ENCODE results near the gene CNDP2. TPM values are rescaled to one million over a fixed set of nuclear protein-coding genes. Genes with fewer than 3 reads are reported as not detected.
"Not testable (repeated sequence)": the region's sequence is repeated elsewhere in the genome, so short reads cannot be mapped to it uniquely, and the experiment has no call there.

The CNDP2 gene
- total and polyA plus RNA-seq, 8 donors, result 65.7 to 196 (median 94.4) TPM

DNA sequence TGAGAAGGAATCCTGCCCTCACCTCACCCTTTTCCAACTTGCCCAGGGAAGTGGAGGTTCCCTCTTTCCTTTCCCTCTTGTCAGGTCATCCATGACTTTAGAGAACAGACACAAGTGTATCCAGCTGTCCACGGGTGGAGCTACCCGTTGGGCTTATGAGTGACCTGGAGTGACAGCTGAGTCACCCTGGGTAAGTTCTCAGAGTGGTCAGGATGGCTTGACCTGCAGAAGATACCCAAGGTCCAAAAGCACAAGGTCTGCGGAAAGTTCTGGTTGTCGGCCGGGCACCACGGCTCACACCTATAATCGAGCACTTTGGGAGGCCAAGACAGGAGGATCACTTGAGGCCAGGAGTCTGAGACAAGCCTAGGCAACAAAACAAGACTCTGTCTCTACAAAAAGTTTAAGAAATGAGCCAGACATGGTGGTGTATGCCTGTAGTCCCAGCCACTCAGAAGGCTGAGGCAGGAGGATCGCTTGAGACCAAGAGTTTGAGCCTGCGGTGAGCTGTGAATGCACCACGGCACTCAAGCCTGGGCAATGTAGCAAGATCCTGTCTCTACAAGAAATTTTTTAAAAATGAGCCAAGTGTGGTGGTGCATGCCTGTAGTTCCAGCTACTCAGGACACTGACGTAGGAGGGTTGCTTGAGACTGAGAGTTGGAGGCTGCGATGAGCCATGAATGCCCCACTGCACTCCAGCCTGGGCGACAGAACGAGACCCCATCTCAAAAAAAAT, 24.1 kb downstream of the CNDP2 start:
- H3K4me3 ChIP-seq, result no peak overlapping the region
- no peaks in the 10 kb centered on the region for H3K27me3 ChIP-seq
- TF ChIP-seq, protein P1, sequence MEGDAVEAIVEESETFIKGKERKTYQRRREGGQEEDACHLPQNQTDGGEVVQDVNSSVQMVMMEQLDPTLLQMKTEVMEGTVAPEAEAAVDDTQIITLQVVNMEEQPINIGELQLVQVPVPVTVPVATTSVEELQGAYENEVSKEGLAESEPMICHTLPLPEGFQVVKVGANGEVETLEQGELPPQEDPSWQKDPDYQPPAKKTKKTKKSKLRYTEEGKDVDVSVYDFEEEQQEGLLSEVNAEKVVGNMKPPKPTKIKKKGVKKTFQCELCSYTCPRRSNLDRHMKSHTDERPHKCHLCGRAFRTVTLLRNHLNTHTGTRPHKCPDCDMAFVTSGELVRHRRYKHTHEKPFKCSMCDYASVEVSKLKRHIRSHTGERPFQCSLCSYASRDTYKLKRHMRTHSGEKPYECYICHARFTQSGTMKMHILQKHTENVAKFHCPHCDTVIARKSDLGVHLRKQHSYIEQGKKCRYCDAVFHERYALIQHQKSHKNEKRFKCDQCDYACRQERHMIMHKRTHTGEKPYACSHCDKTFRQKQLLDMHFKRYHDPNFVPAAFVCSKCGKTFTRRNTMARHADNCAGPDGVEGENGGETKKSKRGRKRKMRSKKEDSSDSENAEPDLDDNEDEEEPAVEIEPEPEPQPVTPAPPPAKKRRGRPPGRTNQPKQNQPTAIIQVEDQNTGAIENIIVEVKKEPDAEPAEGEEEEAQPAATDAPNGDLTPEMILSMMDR (IDR thresholded peaks at IDR 0.05), result no peak
- H3K27ac ChIP-seq, result no peak overlapping the region
- WGBS, 2 donors, result 90 to 91% methylated on average over 14 of the region's 14 CpGs
- peaks cover 8 to 55% (median 25%) of the 10 kb centered on the region in 3 donors for H3K36me3 ChIP-seq
- no peaks in the 10 kb centered on the region for H3K9me3 ChIP-seq
- intact Hi-C loops (cut with DNase I), result no loop called here
- ATAC-seq (no peak), DNase-seq (peak in 1 of 6 donors; percentile 1), FAIRE-seq (no peak)
- H3K4me1 ChIP-seq, result peaks cover 0 to 7% (median 0%) of the 10 kb centered on the region in 3 donors

DNA sequence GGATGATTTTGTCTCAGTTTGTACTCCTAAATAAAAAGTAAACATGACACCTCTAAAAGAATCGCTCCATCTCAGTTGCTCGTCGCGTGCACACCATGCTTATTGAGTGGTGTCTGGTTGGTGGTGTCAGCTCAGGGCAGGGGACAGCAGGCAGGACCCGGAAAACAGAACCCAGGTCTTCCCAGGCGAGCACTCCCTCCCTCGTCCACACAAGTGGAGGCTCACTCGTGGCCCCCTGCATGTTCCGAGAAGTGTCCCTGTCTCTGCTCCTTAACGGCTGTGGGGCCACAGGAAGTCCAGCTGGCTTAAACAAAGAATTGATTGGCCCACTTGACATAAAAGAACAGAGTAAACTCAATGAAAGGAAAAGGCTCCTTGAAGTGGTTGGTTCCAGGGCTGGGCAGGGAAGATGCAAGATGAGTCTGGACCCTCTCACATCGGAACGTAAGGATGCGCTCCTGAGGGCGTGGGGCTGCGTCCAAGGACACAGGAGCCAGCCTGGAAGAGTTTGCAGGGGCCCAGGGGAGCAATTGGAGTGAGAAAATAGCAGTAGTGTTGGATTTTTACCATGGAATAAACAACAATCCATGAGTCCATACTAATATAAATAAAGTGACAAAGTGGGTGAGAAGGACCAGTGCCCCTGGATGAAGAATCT, 25.0 kb downstream of the CNDP2 start:
- FAIRE-seq (no peak), ATAC-seq (no peak), DNase-seq (peak in 1 of 6 donors; percentile 1)
- H3K27me3 ChIP-seq, result no peaks in the 10 kb centered on the region
- 95 to 97% methylated on average over 15 of the region's 15 CpGs for WGBS, 2 donors
- H3K36me3 ChIP-seq, result peaks cover 8 to 46% (median 25%) of the 10 kb centered on the region in 3 donors
- peaks cover 0 to 7% (median 7%) of the 10 kb centered on the region in 3 donors for H3K4me1 ChIP-seq
- intact Hi-C loops (cut with DNase I), result no loop called here
- no peak overlapping the region for H3K4me3 ChIP-seq
- H3K9me3 ChIP-seq, result no peaks in the 10 kb centered on the region
- H3K27ac ChIP-seq, result no peak overlapping the region
- TF ChIP-seq, protein P1 (IDR thresholded peaks at IDR 0.05), result no peak

DNA sequence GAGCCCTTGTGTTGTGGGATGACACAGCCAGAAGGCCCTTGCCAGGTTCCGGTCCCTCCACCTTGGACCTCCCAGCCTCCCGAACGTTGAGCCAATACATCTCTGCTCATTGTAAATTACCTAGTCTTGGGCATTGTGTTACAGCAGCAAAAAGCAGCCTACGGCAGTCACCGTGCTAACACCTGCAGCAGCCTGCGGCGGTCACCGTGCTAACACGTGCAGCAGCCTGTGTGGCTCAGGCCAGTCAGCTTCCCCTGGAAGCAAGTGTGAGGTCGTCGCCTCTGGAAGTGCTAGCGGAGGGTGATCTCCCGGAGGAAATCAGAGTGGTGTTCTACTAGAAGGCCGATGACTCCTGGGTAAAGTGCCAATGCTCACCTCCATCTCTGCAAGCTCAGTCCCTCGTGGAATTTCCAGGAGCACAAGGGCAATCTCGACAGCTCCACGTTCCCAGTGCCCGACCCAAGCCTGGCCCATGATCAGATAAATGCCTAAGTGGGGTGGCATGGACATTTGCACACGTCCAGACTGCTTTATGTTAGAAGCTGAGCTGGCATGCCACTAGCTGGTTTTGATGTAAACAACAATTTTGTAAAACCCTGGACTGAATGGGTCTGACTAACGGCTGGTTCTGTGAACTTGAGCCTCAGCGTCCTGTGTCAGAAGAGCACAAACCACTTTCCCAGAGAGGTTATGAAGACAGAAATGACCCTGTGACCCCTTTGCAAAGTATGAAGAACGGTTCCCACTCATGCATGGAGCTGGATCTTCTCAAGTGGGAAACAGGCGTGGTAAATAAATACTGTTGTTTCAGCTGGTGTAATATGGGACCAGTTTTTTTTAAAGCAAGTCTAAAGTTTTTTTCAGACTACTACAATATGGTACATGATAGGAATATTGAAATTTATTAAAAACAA, 26.7 kb downstream of the CNDP2 start:
- no peak for FAIRE-seq
- TF ChIP-seq, protein P1 (IDR thresholded peaks at IDR 0.05), result no peak
- peaks cover 0 to 7% (median 7%) of the 10 kb centered on the region in 3 donors for H3K4me1 ChIP-seq
- no peaks in the 10 kb centered on the region for H3K9me3 ChIP-seq
- DNase-seq, result peak in 1 of 6 donors; percentile 3
- peak in 2 of 4 donors; percentile 14 to 16 for ATAC-seq
- peak overlapping the region in 1 of 4 donors; percentile 45 for H3K27ac ChIP-seq
- 77 to 79% methylated on average over 23 of the region's 23 CpGs for WGBS, 2 donors
- no peaks in the 10 kb centered on the region for H3K27me3 ChIP-seq
- peaks cover 8 to 31% (median 20%) of the 10 kb centered on the region in 3 donors for H3K36me3 ChIP-seq
- intact Hi-C loops (cut with DNase I), result no loop called here
- H3K4me3 ChIP-seq, result no peak overlapping the region

DNA sequence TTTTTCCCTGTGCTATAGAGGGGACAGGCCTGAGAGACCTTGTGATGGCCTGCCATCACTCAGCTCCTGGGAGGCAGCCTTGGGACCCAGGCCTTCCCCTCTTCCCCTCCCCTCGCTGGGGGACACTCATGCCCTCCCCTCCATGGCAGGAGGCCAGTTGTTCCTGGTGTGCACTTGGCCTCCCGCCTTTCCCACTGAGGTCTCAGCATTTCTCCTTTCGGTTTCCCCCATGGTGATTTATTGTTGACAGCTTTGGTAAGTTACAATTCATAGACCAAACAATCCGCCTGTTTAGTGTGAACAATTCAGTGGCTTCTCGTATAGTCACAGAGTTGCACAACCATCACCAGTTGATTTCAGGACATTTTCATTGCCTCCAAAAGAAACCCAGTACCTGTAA, 27.9 kb downstream of the CNDP2 start:
- no peaks in the 10 kb centered on the region for H3K27me3 ChIP-seq
- DNase-seq, result peak in 2 of 6 donors; percentile 36 to 38
- peaks cover 0 to 7% (median 7%) of the 10 kb centered on the region in 3 donors for H3K4me1 ChIP-seq
- FAIRE-seq, result no peak
- no peak overlapping the region for H3K4me3 ChIP-seq
- peaks cover 0 to 21% (median 11%) of the 10 kb centered on the region in 3 donors for H3K36me3 ChIP-seq
- no peaks in the 10 kb centered on the region for H3K9me3 ChIP-seq
- peak overlapping the region in 2 of 4 donors; percentile 45 for H3K27ac ChIP-seq
- TF ChIP-seq, protein P1 (IDR thresholded peaks at IDR 0.05), result no peak
- intact Hi-C loops (cut with DNase I), result no loop called here
- ATAC-seq, result peak; percentile 44 to 73 (median 50)
- WGBS, 2 donors, result 56 to 60% methylated on average over 5 of the region's 5 CpGs

DNA sequence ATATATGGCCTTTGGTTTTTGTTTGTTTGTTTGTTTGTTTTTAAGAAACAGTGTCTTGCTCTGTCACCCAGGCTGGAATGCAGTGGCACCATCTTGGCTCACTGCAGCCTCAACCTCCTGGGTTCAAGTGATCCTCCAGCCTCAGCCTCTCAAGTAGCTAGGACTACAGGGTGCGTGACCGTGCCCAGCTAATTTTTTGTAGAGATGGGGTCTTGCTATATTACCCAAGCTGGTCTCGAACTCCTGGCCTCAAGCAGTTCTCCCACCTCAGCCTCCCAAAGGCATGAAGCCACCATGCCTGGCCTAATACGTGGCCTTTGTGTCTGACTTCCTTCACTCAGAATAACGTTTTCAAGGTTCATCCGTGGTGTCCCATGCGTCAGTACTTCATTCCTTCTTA, 28.8 kb downstream of the CNDP2 start:
- not testable (repeated sequence) for FAIRE-seq, H3K4me1 ChIP-seq

More for the DNA sequence above, 28.8 kb downstream of the CNDP2 start:
- WGBS, 2 donors, result 94 to 95% methylated on average over 7 of the region's 7 CpGs
- peak in 1 of 6 donors; percentile 0 for DNase-seq
- ATAC-seq; intact Hi-C loops (cut with DNase I); H3K27me3 ChIP-seq; H3K9me3 ChIP-seq; H3K4me3 ChIP-seq: not testable (repeated sequence)
- Histone ChIP-seq H3K36me3 (peaks cover 0 to 13% (median 3%) of the 10 kb centered on the region in 3 donors), H3K27ac (peak overlapping the region in 2 of 4 donors; percentile 45 to 48)
